Measurements from ENCODE around the gene NTNG1. TPM values are rescaled to one million over a fixed set of nuclear protein-coding genes. Genes with fewer than 3 reads are reported as not detected.

The NTNG1 gene
- total RNA-seq, 1 experiment from 2014 or later = not detected

DNA sequence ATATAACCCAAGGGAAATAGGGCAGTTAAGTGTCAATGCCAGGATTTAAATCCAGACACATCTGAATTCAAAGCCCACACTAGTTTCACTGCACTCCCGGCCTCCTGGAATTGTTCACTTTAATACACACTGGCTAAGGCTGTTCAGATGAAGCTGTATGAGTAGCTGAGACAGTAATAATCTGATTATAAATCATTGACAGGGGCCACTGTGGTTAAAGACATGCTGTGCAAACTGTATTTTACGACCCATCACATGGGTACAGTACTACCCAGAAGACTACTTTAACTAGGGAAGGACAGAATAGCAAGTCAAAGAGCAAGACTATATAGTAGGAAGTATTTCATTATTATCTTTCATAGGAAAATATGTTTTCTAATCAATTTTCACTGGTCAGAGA is 16.1 kb upstream of the NTNG1 start:
- intact Hi-C loops (cut with micrococcal nuclease) = no loop called here
- POLR2A ChIA-PET = no interaction called here
- no peak for DNase-seq (ENCODE audit: unreplicated experiment)
- H3K36me3 Mint-ChIP-seq (ENCODE audit: insufficient read depth, unreplicated experiment) = no peaks in the 10 kb centered on the region
- H3K27me3 Mint-ChIP-seq (ENCODE audit: insufficient read depth, unreplicated experiment) = no peaks in the 10 kb centered on the region
- no TSS peak for BruUV-seq (replicated peaks)
- peaks cover 13% of the 10 kb centered on the region for H3K4me1 Mint-ChIP-seq (ENCODE audit: insufficient read depth, unreplicated experiment)
- H3K4me3 Mint-ChIP-seq (ENCODE audit: unreplicated experiment) = no peak overlapping the region
- H3K27ac Mint-ChIP-seq (ENCODE audit: low read depth, unreplicated experiment) = no peak overlapping the region
- no peak for TF ChIP-seq CTCF (IDR thresholded peaks at IDR 0.05; ENCODE audit: unreplicated experiment)
- CTCF ChIA-PET = no interaction called here
- H3K9me3 Mint-ChIP-seq (ENCODE audit: unreplicated experiment) = no peaks in the 10 kb centered on the region

DNA sequence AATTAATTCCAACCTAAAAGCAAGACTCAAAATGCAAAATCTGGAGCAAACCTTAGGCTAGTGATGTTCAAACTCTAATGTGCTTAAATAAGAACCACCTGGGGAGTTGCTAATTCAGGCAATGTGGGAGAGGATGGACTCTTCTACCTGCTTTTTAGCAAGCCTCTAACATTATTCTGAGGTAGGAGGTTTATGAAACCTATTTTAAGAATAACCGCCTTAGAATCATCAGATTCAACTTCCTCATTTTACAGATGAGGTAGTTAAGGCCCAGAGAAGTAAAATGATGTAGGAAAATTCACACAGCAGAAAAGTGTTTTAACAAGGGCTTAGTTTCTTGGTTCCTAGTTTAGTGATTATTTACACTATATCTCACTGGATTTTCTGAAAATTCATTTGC is 8.6 kb upstream of the NTNG1 start:
- BruUV-seq (replicated peaks) = no TSS peak
- Mint-ChIP-seq H3K4me1 (ENCODE audit: insufficient read depth, unreplicated experiment) (no peaks in the 10 kb centered on the region), H3K27me3 (ENCODE audit: insufficient read depth, unreplicated experiment) (no peaks in the 10 kb centered on the region), H3K9me3 (ENCODE audit: unreplicated experiment) (no peaks in the 10 kb centered on the region), H3K27ac (ENCODE audit: low read depth, unreplicated experiment) (no peak overlapping the region), H3K4me3 (ENCODE audit: unreplicated experiment) (no peak overlapping the region), H3K36me3 (ENCODE audit: insufficient read depth, unreplicated experiment) (no peaks in the 10 kb centered on the region)
- DNase-seq (ENCODE audit: unreplicated experiment) = no peak
- CTCF ChIA-PET = interaction anchor here (1.1 to 1.8 kb wide), 2 partner anchors 10 to 19 kb away, joined by 3 to 5 read pairs; no protein-coding TSS in a partner anchor
- POLR2A ChIA-PET = interaction anchor here (0.6 kb wide), 1 partner anchor 755 kb away, joined by 3 read pairs; no protein-coding TSS in a partner anchor
- intact Hi-C loops (cut with micrococcal nuclease) = no loop called here
- TF ChIP-seq CTCF (IDR thresholded peaks at IDR 0.05; ENCODE audit: unreplicated experiment) = no peak

- TF ChIP-seq CTCF (IDR thresholded peaks at IDR 0.05; ENCODE audit: unreplicated experiment) = no peak
- Mint-ChIP-seq H3K27ac (ENCODE audit: low read depth, unreplicated experiment) (no peak overlapping the region), H3K36me3 (ENCODE audit: insufficient read depth, unreplicated experiment) (no peaks in the 10 kb centered on the region), H3K4me3 (ENCODE audit: unreplicated experiment) (no peak overlapping the region), H3K27me3 (ENCODE audit: insufficient read depth, unreplicated experiment) (no peaks in the 10 kb centered on the region), H3K9me3 (ENCODE audit: unreplicated experiment) (no peaks in the 10 kb centered on the region), H3K4me1 (ENCODE audit: insufficient read depth, unreplicated experiment) (no peaks in the 10 kb centered on the region)
- BruUV-seq (replicated peaks) = no TSS peak
- intact Hi-C loops (cut with micrococcal nuclease) = no loop called here
- CTCF ChIA-PET = interaction anchor here (1.1 kb wide), 1 partner anchor 20 kb away, joined by 3 read pairs; no protein-coding TSS in a partner anchor
- POLR2A ChIA-PET = no interaction called here
- no peak for DNase-seq (ENCODE audit: unreplicated experiment)
Observed at GRCh38 chr1:107132780-107133179, 8.1 kb upstream of the NTNG1 start.

- H3K9me3 Mint-ChIP-seq (ENCODE audit: unreplicated experiment) = no peaks in the 10 kb centered on the region
- no peaks in the 10 kb centered on the region for H3K36me3 Mint-ChIP-seq (ENCODE audit: insufficient read depth, unreplicated experiment)
- H3K27me3 Mint-ChIP-seq (ENCODE audit: insufficient read depth, unreplicated experiment) = no peaks in the 10 kb centered on the region
- no peak overlapping the region for H3K27ac Mint-ChIP-seq (ENCODE audit: low read depth, unreplicated experiment)
- ChIA-PET CTCF (interaction anchor here (0.7 to 1.2 kb wide), 2 partner anchors 249 to 409 kb away, joined by 3 read pairs; no protein-coding TSS in a partner anchor), POLR2A (interaction anchor here (0.6 to 1.4 kb wide), 4 partner anchors 20 to 839 kb away, joined by 3 read pairs; partner anchors contain the start of gene PRMT6)
- no peak for TF ChIP-seq CTCF (IDR thresholded peaks at IDR 0.05; ENCODE audit: unreplicated experiment)
- BruUV-seq (replicated peaks) = no TSS peak
- peak; percentile 65 for DNase-seq (ENCODE audit: unreplicated experiment)
- peaks cover 22% of the 10 kb centered on the region for H3K4me1 Mint-ChIP-seq (ENCODE audit: insufficient read depth, unreplicated experiment)
- no peak overlapping the region for H3K4me3 Mint-ChIP-seq (ENCODE audit: unreplicated experiment)
- intact Hi-C loops (cut with micrococcal nuclease) = no loop called here
Observed at GRCh38 chr1:107135463-107135862, 5.4 kb upstream of the NTNG1 start.
